HG03196 (cell line): Measurements from ENCODE around the gene KRTAP5-6.
"Not testable (repeated sequence)": the region's sequence is repeated elsewhere in the genome, so short reads cannot be mapped to it uniquely, and the experiment has no call there.

Source experiments
- ATAC-seq: cut with Tn5 transposase; IDR thresholded peaks from one replicate; pipeline ENCODE4 v1.9.1; 2021; ENCODE audit not compliant: unreplicated experiment

KRTAP5-6 gene

DNA sequence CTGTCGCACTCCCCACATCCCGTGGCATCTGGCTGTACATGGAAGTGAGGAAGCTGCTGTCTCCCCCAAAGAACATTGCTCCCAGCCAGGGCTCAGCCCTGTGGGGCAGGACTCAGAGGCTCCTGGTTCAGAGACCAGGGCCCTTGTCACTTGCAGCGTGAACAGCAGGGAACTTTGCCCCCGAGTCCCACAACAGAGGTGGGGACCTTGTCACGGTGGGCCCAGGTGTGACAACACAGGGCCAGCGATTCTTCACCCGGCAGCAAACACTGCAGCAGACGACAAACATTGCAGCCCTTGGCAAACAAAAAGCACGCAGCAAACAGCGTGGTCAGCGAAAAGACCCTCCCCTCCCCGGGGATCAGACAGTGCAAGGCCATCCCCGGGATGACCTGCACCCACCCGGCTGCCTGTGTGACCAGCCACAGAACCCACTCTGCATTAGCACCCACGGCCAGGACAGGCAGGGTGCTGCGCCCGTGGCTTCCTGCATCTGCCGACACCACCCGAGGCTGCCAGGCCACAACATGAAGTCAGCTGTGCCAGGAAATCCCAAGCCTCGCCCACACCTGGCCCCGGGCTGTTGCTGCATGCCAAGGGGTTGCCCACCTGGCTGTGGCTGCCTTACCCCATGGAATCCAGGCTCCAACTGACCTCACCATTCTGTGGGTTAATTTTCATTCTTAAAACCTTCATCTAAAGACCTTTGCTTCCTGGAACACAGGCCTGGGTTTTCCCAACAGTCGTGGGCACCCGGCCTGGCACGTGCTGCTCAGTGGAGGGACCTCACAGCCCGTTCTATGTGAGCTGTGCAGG, 35.3 kb upstream of the KRTAP5-6 start:
- not testable (repeated sequence) for ATAC-seq

DNA sequence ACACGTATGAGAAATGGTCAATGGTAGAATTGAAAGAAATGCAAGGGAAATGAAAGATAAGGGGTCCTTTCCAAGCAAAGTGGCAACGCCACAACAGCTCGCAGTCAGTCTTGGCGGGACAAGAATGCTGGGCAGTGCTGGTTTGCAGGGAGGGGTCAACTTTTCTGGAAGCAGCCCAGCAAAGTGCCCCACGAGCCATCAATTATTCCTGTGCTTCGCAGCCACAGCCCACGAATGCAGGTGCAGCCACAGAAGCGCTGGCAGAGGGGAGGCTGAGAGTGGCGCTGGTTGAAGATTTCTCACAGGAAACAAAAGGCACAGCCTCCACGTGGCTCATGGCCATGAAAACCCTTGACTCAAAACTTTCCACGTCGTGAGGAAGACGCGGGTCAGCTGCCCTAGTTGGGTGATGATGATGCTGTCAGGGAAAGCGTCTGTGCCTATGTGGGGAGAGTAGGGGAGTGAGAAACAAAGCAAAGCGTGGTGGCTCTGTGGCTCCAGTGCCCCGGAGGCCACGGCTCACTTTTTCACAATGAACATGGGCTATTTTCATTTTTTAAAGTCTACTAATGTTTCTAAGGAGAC, 34.2 kb upstream of the KRTAP5-6 start:
- ATAC-seq: not testable (repeated sequence)

DNA sequence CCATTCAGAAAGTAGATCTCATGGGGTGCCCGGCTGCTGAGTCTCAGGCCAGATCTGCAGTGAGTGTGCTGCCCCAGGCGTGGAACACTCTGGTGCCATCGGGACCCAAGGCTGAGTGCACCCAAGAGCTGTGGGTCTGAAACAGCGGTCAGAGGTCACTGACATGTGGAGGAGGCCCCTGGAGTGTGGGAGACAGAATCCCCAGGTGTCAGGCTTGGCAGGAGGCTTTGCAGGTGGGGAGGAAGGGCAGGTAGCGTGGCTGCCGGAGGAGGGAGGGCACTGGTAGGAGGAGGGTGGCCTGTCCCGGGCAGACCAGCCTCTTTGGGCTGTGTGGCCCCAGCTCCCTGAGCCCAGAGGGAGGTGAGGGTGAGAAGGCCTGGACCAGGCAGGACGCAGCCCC, 31.7 kb upstream of the KRTAP5-6 start:
- ATAC-seq: no peak

DNA sequence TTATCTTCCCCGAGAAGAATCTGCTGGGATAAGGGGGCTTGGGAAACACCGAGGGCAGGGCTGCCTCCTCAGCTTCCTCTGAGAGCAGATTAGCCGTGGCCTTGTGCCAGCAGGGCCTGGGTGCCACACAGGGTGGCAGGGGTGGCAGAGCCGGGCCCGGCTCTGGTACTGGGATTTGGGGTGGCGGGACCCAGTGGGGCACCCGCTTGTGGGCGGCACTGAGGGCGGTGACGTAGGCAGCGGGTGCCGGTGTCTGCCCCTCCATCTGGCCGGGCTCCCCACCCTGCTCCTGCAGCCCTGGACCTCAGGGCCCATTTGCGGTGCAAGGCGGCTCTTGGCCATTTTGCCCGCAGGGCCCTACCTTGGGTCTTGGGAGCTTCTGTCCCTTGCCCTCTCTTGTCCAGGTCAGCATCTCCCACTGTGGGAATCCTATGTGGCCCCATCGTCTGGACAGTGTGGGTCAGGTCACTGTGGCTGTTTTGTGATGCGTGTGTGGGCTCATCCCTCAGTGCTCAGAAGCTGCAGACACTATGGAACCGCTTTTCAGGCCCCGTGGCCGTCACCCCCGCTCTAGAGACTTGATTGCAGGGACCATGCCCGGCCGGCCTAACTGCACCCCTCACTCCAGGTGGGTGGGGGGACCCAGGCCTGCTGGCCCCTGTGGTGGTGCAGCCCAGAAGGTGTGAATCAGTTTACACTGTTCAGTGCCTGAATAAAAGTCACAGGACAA, 29.7 kb upstream of the KRTAP5-6 start:
- ATAC-seq: no peak

DNA sequence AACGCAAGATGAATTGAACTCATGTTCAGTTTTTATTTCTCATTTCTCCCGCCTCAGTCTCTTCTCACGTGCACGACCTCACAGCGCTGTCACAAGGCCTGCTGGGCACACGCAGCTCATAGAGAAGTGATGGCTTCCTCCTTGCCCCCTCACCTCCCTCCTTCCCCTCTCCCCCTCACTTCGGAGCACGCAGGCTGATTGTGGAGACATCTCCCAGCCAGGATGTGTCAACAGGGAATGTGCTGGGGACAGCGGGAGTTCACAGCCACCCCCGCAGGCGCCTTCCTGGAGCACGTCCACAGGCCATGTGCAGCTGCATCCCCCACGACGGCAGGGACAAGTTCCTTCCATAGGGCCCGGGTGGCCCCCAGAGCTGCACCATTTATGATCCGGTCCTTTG, 29.1 kb upstream of the KRTAP5-6 start:
- ATAC-seq: no peak

DNA sequence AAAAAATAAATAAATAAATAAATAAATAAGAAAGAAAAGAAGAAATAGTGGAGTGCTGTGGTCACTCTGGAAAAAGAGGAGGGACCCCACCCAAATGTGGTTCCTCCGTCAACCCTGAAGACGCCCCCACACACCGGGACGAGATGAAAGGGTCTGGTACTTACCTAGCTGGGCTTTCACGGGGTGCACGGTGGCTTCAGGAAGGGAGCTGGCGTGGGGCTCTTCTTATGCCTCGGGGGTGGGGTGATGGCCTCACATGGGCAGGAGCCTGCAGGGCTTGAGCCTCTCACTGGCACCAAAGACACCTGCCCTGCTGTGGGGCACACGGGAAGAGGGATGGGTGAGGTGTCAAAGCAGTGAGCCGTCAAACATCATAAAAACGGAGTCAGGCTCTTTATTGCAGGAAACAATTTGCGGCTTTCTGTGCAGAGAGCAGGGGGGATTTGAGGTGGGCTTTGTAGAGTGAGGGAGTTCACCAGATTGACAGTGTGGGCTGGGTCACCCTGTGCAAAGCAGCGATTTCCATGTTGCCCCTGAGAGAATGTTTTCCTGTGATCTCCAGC, 28.0 kb upstream of the KRTAP5-6 start:
- no peak for ATAC-seq

DNA sequence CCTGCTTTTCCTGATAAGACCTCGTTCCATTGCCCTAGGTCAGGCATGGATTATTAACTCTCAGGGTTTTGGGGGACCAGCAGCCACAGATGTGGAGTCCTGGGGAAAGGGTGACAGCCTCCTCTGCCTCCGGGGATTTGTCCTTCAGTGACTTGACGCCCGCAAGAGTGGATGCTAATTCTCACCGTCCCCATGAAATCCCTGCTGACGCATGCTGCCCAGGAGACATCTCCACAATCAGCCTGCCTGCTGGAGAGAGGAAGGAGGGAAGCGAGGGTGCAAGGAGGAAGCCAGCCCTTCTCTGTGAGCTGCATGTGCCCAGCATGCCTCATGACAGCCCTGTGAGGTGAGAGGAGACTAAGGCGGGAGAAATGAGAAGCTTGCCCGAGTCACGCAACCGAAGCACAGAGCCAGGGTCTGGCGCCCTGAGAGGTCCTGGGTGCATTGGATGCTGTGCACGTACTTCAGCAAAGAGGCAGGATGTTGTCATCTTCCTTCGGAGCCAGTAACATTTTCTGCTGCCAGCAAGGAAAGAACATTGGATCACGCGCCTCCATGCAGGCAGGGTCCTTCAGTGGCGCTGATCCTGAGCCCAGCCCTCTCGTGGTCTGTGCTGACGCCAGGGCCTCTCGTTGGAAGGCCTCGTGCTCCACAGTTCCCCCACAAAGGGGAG, 27.3 kb upstream of the KRTAP5-6 start:
- ATAC-seq: no peak

DNA sequence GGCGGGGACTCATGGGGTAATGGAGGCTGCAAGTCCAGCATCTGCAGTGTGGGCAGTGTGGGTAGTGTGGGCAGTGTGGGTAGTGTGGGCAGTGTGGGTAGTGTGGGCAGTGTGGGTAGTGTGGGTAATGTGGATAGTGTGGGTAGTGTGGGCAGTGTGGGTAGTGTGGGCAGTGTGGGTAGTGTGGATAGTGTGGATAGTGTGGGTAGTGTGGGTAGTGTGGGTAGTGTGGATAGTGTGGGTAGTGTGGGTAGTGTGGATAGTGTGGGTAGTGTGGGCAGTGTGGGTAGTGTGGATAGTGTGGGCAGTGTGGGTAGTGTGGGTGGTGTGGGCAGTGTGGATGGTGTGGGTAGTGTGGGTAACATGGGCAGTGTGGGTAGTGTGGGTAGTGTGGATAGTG, 26.5 kb upstream of the KRTAP5-6 start:
- not testable (repeated sequence) for ATAC-seq

DNA sequence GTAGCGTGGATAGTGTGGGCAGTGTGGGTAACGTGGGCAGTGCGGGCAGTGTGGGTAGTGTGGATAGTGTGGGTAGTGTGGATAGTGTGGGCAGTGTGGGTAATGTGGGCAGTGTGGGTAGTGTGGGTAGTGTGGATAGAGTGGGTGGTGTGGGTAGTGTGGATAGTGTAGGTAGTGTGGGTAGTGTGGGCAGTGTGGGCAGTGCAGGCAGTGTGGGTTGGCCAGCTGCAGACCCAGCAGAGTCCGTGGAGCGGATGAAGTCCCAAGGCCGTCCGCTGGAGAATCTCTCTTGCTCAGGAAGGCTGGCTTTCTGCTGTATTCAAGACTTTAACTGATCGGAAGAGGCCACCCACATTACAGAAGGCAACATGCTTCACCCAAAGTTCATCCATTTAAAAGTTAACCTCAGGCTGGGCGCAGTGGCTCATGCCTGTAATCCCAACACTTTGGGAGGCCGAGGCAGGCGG, 26.1 kb upstream of the KRTAP5-6 start:
- ATAC-seq: no peak

DNA sequence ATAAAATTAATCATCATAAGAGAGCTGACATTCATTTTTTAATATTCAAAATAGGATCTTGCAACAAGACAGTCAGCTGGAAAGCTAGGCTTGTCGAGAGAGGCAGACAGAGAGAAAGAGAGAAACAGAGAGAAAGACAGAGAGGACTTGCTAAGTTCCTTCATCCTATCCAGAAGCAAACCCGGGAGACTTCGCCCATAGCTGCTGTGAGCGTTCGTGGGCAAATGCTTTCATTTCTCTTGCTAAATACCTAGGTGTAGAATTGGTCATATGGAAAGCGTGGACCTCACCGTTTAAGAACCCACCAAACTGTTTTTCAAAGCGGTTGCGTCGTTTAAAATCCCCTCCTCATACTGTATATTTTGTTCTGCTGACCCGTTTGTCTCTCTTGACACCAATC, 25.3 kb upstream of the KRTAP5-6 start:
- ATAC-seq: no peak

DNA sequence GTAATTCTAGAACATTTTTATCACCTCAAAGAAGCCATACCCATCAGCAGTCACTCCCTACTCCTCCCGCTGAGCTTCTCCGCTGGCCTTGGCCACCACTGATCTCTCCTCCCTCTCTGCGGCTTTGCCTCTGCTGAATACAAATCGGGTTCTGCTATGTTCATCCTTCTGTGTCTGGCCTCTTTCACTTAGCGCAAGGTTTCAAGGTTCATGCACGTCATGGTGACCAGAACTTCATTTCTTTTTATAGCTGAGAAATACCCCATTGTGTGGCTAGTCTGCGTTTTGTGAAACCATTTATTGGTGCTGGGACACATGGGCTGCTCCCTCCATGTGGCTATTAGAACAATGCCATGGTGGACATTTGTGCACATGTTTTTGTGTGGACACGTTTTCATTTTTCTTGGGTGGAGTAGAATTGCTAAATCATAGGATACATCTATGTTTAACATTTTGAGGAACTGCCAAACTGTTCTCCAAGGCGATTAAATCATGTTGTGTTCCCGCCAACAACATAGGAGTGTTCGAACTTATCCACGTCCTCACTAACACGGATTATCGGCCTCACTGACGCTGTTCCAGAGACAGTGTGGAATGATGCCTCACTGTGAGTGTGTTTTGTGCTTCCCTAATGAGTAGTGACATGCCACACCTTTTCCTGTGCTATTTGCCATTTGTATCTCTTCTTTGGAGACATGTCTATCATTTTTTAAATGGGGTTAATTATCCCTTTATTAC, 24.2 kb upstream of the KRTAP5-6 start:
- no peak for ATAC-seq

DNA sequence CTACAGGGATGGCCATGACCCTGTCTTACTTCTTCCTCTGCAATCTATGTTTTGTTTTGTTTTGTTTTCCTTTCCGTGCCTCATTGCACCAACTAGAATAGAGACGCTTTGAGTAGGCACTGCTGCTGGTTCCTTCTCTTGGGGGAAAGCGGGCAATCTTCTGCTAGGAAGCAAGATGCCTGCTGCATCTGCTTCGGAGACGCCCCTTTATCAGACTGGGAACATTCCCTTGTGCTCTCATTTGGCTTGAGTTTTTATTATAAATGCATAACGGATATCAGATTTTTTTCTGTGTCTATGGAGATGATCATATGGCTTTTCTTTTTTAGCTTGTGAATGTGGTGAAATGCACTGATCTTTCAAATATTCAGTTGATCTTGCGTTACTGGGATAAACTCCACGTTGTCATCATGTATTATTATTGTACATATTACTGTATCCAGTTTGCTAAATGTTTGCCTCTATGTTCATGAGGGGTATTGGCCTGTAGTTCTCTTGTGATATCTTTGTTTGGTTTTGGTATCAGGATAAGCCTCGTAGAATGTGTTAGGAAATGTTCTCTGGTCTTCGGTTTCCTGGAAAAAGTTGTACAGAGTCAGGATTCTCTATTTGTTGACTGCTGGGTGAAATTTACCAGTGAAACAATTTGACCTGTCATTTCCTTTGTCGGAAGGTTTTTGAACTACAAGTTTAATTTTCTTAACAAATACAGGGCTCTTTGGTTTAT, 23.4 kb upstream of the KRTAP5-6 start:
- ATAC-seq: no peak

DNA sequence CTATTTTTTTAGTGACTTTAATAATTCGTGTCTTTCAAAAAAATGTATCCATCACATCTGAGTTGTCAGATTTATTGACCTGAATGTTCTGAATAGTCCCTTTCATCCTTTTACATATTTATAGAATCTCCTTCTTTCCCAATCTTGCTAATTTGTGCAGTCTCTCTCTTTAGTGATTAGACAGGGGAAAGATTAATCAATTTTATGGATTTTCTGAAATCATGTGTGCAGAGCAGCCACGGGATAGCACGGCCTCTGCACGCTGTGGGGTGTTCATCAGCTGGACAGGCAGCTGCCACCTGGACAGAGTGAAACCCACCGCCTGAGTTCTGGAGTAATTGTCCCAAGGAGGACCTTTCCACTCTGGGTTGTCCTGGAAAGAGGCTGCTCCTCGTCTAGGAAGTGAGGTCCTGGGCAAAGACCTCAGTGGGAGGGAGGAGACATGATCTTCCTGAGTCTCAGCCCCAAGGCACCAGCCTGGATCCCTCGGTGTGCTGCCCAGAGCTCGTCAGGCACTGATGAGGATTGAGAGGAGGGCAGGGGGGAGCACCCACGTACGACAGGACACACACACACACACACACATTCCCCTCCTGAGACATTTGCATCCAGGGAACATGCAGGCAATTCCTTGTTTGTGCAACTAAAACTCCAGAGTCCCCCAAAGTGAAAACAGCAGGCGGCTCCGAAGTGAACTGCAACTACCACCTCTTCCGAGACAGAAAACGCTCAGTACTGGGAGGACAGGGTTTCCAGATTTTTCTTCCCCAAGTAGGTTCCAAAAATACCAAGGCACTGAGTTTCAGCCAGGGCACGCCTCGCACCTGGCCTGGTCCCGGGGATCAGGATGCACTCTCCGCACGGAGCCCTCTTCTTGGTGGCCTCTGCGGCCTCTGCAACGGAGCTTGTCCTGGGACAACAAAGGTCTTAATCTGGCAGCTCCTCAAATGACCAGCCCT, 22.5 kb upstream of the KRTAP5-6 start:
- no peak for ATAC-seq

DNA sequence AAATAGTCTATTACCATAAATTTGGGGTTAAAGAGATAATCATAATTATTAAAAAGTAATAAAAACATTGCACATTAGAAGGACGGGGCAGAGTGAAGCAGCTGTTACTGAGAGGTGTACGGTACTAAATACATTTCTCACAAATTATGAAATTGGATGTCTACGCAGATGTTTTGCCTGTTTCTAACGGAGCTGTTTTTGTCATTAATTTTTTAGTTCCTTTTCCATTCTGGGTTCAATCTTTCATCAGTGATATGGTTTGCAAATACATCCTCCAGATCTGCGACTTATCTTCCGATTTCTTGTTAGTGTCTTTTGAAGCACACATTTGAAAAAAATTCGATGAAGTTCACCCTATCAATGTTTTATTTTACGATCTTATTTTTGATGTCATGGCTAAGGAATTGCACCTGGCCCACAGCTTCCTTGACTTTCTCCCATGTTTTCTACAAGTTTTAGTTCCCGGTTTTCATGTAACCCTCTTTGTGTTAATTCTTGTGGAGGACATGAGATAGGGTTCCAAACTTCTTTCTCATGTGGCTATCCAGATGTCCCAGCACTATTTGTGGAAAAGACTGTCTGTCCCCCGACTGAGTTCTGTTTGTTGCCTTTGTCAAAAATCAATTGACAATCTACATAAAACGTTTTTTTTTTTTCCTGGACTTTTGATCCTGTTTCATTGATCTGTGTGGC, 21.3 kb upstream of the KRTAP5-6 start:
- ATAC-seq: no peak

DNA sequence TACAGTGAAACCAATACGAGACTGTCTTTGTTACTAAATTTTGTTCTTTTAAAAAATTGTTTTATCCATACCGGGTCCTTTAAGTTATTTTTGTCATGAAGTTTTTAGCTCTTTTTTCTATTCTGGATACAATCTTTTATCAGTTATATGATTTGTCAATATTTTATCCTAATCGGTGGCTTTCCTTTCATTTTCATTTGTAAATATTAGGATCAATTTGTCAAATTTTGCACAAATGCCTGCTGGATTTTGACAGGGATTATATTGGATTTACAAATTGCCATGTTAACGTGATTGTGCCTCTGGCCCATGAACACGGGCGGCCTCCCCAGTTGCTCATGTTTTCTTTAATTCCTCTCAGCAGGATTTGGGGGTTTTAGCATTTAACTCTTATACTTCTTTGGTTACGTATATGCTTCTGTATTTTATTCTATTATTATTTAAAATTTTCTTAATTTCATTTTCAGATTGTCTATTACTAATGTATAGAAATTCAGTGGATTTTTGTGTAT, 20.7 kb upstream of the KRTAP5-6 start:
- no peak for ATAC-seq

DNA sequence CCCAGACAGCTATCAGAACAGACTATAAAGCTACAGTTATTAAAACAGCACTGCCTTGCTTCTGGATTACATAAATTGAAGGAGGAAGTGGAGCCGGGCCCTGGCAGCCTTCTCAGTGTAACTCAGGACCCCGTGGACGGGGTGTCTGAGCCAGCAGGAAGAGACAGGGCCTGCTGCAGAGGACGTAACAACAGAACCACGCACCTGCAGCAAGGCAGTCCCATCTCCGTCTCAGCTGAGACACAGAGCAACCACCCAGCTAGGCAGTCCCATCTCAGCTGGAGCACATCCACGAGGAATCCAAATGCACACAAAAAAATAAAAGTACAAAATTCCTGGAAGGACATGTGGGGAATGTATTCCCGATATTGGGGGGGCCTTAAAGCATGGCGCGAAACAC, 17.1 kb upstream of the KRTAP5-6 start:
- ATAC-seq: no peak

DNA sequence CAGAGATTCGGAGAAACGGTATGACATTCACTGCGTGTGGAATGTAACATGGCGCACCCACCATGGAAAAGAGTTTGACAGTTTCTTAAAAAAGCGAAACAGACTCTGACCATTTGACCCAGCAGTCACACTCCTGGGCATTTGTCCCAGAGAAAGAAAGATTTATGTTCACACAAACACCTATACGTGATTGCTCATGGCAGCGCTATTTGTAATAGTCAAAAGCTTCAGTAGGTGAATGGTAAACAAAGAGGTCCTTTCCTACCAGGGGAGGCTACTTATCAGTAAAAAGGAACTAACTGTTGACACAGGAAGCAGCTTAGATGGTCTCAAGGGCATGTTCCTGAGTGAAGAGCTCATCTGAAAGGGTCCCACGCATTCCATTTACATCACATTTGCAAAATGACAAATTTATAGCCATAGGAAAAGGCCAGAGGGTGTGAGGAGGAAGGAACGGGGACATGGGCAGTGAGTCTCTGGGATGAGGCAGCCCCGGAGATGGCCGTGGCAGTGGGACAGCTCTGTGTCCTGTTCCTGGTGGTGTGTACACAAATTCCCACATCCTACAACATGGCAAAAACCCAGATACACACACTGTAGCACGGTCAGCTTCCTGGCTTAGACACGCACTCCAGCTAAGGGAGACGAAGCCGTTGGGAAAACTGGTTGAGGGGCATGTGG, 14.6 kb upstream of the KRTAP5-6 start:
- no peak for ATAC-seq
